ENCODE measurements around the gene XPNPEP3.

XPNPEP3 gene

GRCh38 chr22:40951795-40952605 is 95.1 kb downstream of the XPNPEP3 start:
- no peaks in the 10 kb centered on the region for H3K9me3 ChIP-seq (ENCODE audit: control insufficient read depth, low read length)
- peak; percentile 58 for DNase-seq (ENCODE audit: low read depth)
- H3K27me3 ChIP-seq (replicated peaks; ENCODE audit: control insufficient read depth, insufficient read depth, low read length), result no peaks in the 10 kb centered on the region
- H3K4me1 ChIP-seq (ENCODE audit: control insufficient read depth, insufficient read depth, low read length), result peaks cover 27% of the 10 kb centered on the region
- peak overlapping the region; percentile 90 for H3K9ac ChIP-seq (ENCODE audit: low read length)
- H3K36me3 ChIP-seq (ENCODE audit: control insufficient read depth, insufficient read depth, low read length, severe bottlenecking), result peaks cover 22% of the 10 kb centered on the region
- H3K4me3 ChIP-seq (ENCODE audit: low read length), result peak overlapping the region; percentile 89

- DNase-seq (ENCODE audit: low read depth), result no peak
- H3K9ac ChIP-seq (ENCODE audit: low read length), result peak overlapping the region; percentile 90
- no peaks in the 10 kb centered on the region for H3K27me3 ChIP-seq (replicated peaks; ENCODE audit: control insufficient read depth, insufficient read depth, low read length)
- peak overlapping the region; percentile 89 for H3K4me3 ChIP-seq (ENCODE audit: low read length)
- no peaks in the 10 kb centered on the region for H3K9me3 ChIP-seq (ENCODE audit: control insufficient read depth, low read length)
- H3K36me3 ChIP-seq (ENCODE audit: control insufficient read depth, insufficient read depth, low read length, severe bottlenecking), result peaks cover 23% of the 10 kb centered on the region
- H3K4me1 ChIP-seq (ENCODE audit: control insufficient read depth, insufficient read depth, low read length), result peaks cover 27% of the 10 kb centered on the region
These were observed 96.5 kb downstream of the XPNPEP3 start for GRCh38 chr22:40953471-40953870.

GRCh38 chr22:40954113-40954512 is 97.2 kb downstream of the XPNPEP3 start:
- Histone ChIP-seq H3K36me3 (ENCODE audit: control insufficient read depth, insufficient read depth, low read length, severe bottlenecking) (peaks cover 25% of the 10 kb centered on the region), H3K9me3 (ENCODE audit: control insufficient read depth, low read length) (no peaks in the 10 kb centered on the region), H3K27me3 (replicated peaks; ENCODE audit: control insufficient read depth, insufficient read depth, low read length) (no peaks in the 10 kb centered on the region), H3K4me1 (ENCODE audit: control insufficient read depth, insufficient read depth, low read length) (peaks cover 27% of the 10 kb centered on the region), H3K4me3 (ENCODE audit: low read length) (no peak overlapping the region), H3K9ac (ENCODE audit: low read length) (no peak overlapping the region)
- DNase-seq (ENCODE audit: low read depth), result no peak

- Histone ChIP-seq H3K4me3 (ENCODE audit: low read length) (peak overlapping the region; percentile 15), H3K9ac (ENCODE audit: low read length) (no peak overlapping the region), H3K4me1 (ENCODE audit: control insufficient read depth, insufficient read depth, low read length) (peaks cover 27% of the 10 kb centered on the region), H3K36me3 (ENCODE audit: control insufficient read depth, insufficient read depth, low read length, severe bottlenecking) (peaks cover 25% of the 10 kb centered on the region), H3K9me3 (ENCODE audit: control insufficient read depth, low read length) (no peaks in the 10 kb centered on the region), H3K27me3 (replicated peaks; ENCODE audit: control insufficient read depth, insufficient read depth, low read length) (no peaks in the 10 kb centered on the region)
- peak; percentile 88 for DNase-seq (ENCODE audit: low read depth)
These were observed 98.6 kb downstream of the XPNPEP3 start for GRCh38 chr22:40955571-40955970.

GRCh38 chr22:40957601-40958000 is 100.7 kb downstream of the XPNPEP3 start:
- Histone ChIP-seq H3K9ac (ENCODE audit: low read length) (no peak overlapping the region), H3K27me3 (replicated peaks; ENCODE audit: control insufficient read depth, insufficient read depth, low read length) (no peaks in the 10 kb centered on the region), H3K9me3 (ENCODE audit: control insufficient read depth, low read length) (no peaks in the 10 kb centered on the region), H3K4me1 (ENCODE audit: control insufficient read depth, insufficient read depth, low read length) (peaks cover 22% of the 10 kb centered on the region), H3K36me3 (ENCODE audit: control insufficient read depth, insufficient read depth, low read length, severe bottlenecking) (peaks cover 34% of the 10 kb centered on the region), H3K4me3 (ENCODE audit: low read length) (no peak overlapping the region)
- DNase-seq (ENCODE audit: low read depth), result no peak

- DNase-seq (ENCODE audit: low read depth), result no peak
- Histone ChIP-seq H3K4me1 (ENCODE audit: control insufficient read depth, insufficient read depth, low read length) (peaks cover 17% of the 10 kb centered on the region), H3K4me3 (ENCODE audit: low read length) (no peak overlapping the region), H3K36me3 (ENCODE audit: control insufficient read depth, insufficient read depth, low read length, severe bottlenecking) (peaks cover 40% of the 10 kb centered on the region), H3K9me3 (ENCODE audit: control insufficient read depth, low read length) (no peaks in the 10 kb centered on the region), H3K27me3 (replicated peaks; ENCODE audit: control insufficient read depth, insufficient read depth, low read length) (no peaks in the 10 kb centered on the region), H3K9ac (ENCODE audit: low read length) (no peak overlapping the region)
These were observed 101.4 kb downstream of the XPNPEP3 start for GRCh38 chr22:40958299-40958698.

GRCh38 chr22:40960145-40960544 is 103.2 kb downstream of the XPNPEP3 start:
- Histone ChIP-seq H3K27me3 (replicated peaks; ENCODE audit: control insufficient read depth, insufficient read depth, low read length) (no peaks in the 10 kb centered on the region), H3K9me3 (ENCODE audit: control insufficient read depth, low read length) (no peaks in the 10 kb centered on the region), H3K9ac (ENCODE audit: low read length) (no peak overlapping the region), H3K4me1 (ENCODE audit: control insufficient read depth, insufficient read depth, low read length) (peaks cover 6% of the 10 kb centered on the region), H3K36me3 (ENCODE audit: control insufficient read depth, insufficient read depth, low read length, severe bottlenecking) (peaks cover 47% of the 10 kb centered on the region), H3K4me3 (ENCODE audit: low read length) (no peak overlapping the region)
- DNase-seq (ENCODE audit: low read depth), result no peak

GRCh38 chr22:40965936-40966725 is 109.2 kb downstream of the XPNPEP3 start:
- DNase-seq (ENCODE audit: low read depth), result no peak
- Histone ChIP-seq H3K9ac (ENCODE audit: low read length) (no peak overlapping the region), H3K4me1 (ENCODE audit: control insufficient read depth, insufficient read depth, low read length) (peaks cover 4% of the 10 kb centered on the region), H3K36me3 (ENCODE audit: control insufficient read depth, insufficient read depth, low read length, severe bottlenecking) (peaks cover 85% of the 10 kb centered on the region), H3K27me3 (replicated peaks; ENCODE audit: control insufficient read depth, insufficient read depth, low read length) (no peaks in the 10 kb centered on the region), H3K9me3 (ENCODE audit: control insufficient read depth, low read length) (no peaks in the 10 kb centered on the region), H3K4me3 (ENCODE audit: low read length) (no peak overlapping the region)

- H3K9ac ChIP-seq (ENCODE audit: low read length), result no peak overlapping the region
- H3K9me3 ChIP-seq (ENCODE audit: control insufficient read depth, low read length), result no peaks in the 10 kb centered on the region
- peaks cover 4% of the 10 kb centered on the region for H3K4me1 ChIP-seq (ENCODE audit: control insufficient read depth, insufficient read depth, low read length)
- no peak overlapping the region for H3K4me3 ChIP-seq (ENCODE audit: low read length)
- H3K36me3 ChIP-seq (ENCODE audit: control insufficient read depth, insufficient read depth, low read length, severe bottlenecking), result peaks cover 85% of the 10 kb centered on the region
- no peaks in the 10 kb centered on the region for H3K27me3 ChIP-seq (replicated peaks; ENCODE audit: control insufficient read depth, insufficient read depth, low read length)
- DNase-seq (ENCODE audit: low read depth), result no peak
These were observed 109.8 kb downstream of the XPNPEP3 start for GRCh38 chr22:40966726-40967085.

GRCh38 chr22:40967111-40967760 is 110.3 kb downstream of the XPNPEP3 start:
- no peak for DNase-seq (ENCODE audit: low read depth)
- no peaks in the 10 kb centered on the region for H3K27me3 ChIP-seq (replicated peaks; ENCODE audit: control insufficient read depth, insufficient read depth, low read length)
- peaks cover 4% of the 10 kb centered on the region for H3K4me1 ChIP-seq (ENCODE audit: control insufficient read depth, insufficient read depth, low read length)
- H3K9ac ChIP-seq (ENCODE audit: low read length), result no peak overlapping the region
- H3K9me3 ChIP-seq (ENCODE audit: control insufficient read depth, low read length), result no peaks in the 10 kb centered on the region
- H3K4me3 ChIP-seq (ENCODE audit: low read length), result no peak overlapping the region
- peaks cover 85% of the 10 kb centered on the region for H3K36me3 ChIP-seq (ENCODE audit: control insufficient read depth, insufficient read depth, low read length, severe bottlenecking)

GRCh38 chr22:40972587-40972986 is 115.6 kb downstream of the XPNPEP3 start:
- Histone ChIP-seq H3K36me3 (ENCODE audit: control insufficient read depth, insufficient read depth, low read length, severe bottlenecking) (peaks cover 49% of the 10 kb centered on the region), H3K27me3 (replicated peaks; ENCODE audit: control insufficient read depth, insufficient read depth, low read length) (no peaks in the 10 kb centered on the region)

More at GRCh38 chr22:40972587-40972986, 115.6 kb downstream of the XPNPEP3 start:
- H3K4me3 ChIP-seq (ENCODE audit: low read length), result no peak overlapping the region
- no peaks in the 10 kb centered on the region for H3K9me3 ChIP-seq (ENCODE audit: control insufficient read depth, low read length)
- peaks cover 5% of the 10 kb centered on the region for H3K4me1 ChIP-seq (ENCODE audit: control insufficient read depth, insufficient read depth, low read length)
- no peak for DNase-seq (ENCODE audit: low read depth)
- no peak overlapping the region for H3K9ac ChIP-seq (ENCODE audit: low read length)
